Endothelial cell of umbilical vein (primary cell): Measurements from ENCODE around the gene SIRPA. TPM values are rescaled to one million over a fixed set of nuclear protein-coding genes. Genes with fewer than 3 reads are reported as not detected.

Source experiments
- BruUV-seq: library from RNA; stranded (reverse); fragments of 400-500 nt; replicated peaks from 2 replicates; lab custom pipeline; 2021; lab: Mats Ljungman, UMichigan
- CTCF ChIA-PET: fragments of 300-600, 350-600 bp; sonication (Branson Sonifier 250); formaldehyde crosslinking; loops from one replicate; lab custom pipeline; 2021; ENCODE audit warnings: antibody characterized with exemption, inconsistent platforms; lab: Charles Lee
- POLR2A ChIA-PET: fragments of 300-600, 350-600 bp; sonication (Branson Sonifier 250); formaldehyde crosslinking; loops from one replicate; lab custom pipeline; 2021; ENCODE audit warnings: antibody characterized with exemption, inconsistent platforms; lab: Charles Lee
- DNase-seq: peaks from one replicate; pipeline ENCODE4 v3.0.0-alpha.2; 2011; ENCODE audit warnings: low read depth, low spot score
- FAIRE-seq: peaks from 2 replicates; lab custom pipeline; 2011; peaks lifted over from hg19 to GRCh38; lab: Jason Lieb, UNC
- H2AFZ ChIP-seq: 2 replicates; pipeline ENCODE4 v1.6.0; 2012; ENCODE audit warnings: low read depth, low read length, control low read depth, inconsistent platforms
- H3K27ac ChIP-seq: 2 replicates; pipeline ENCODE4 v1.5.1; 2011; ENCODE audit warnings: low read depth, mild to moderate bottlenecking, control low read depth, low read length, moderate library complexity; ENCODE audit not compliant: insufficient read depth
- H3K27me3 ChIP-seq, 2 experiments: 2 replicates each; pipeline versions ENCODE4 v1.6.0 to v1.6.1; 2011; ENCODE audit warnings: low read length in 2 of 2, mixed read lengths in 1 of 2; ENCODE audit not compliant: control insufficient read depth in 2 of 2, insufficient read depth in 2 of 2
- H3K36me3 ChIP-seq, 2 experiments: 2 replicates in 1 of 2; 3 replicates in 1 of 2; pipeline ENCODE4 v1.5.1; 2011; ENCODE audit warnings: low read length in 2 of 2, mild to moderate bottlenecking in 1 of 2, moderate library complexity in 1 of 2; ENCODE audit not compliant: control insufficient read depth in 2 of 2, insufficient read depth in 2 of 2; ENCODE audit errors: extremely low read depth in 1 of 2
- H3K4me1 ChIP-seq: 3 replicates; pipeline ENCODE4 v1.5.1; 2011; ENCODE audit warnings: mild to moderate bottlenecking, low read length; ENCODE audit not compliant: control insufficient read depth, insufficient read depth; ENCODE audit errors: extremely low read depth
- H3K4me2 ChIP-seq: 2 replicates; pipeline ENCODE4 v1.6.1; 2011; ENCODE audit warnings: low read length, control low read depth, mixed read lengths; ENCODE audit not compliant: insufficient read depth
- H3K4me3 ChIP-seq, 3 experiments: fragments of 200-600 bp in 1 of 3; sonication (generic), shearing (Covaris generic) in 1 of 3; replicated peaks in 1 of 3; 2 replicates each; pipeline ENCODE4 v1.5.1; 2011 to 2016; ENCODE audit warnings: control low read depth in 3 of 3, low read length in 3 of 3, mild to moderate bottlenecking in 2 of 3, inconsistent platforms in 1 of 3, low read depth in 1 of 3, moderate library complexity in 1 of 3; ENCODE audit not compliant: insufficient read depth in 1 of 3
- H3K79me2 ChIP-seq: 2 replicates; pipeline ENCODE4 v1.6.0; 2012; ENCODE audit warnings: low read length, inconsistent platforms; ENCODE audit not compliant: control insufficient read depth, insufficient read depth
- H3K9ac ChIP-seq: replicated peaks from 2 replicates; pipeline ENCODE3; 2011; ENCODE audit warnings: low read length, control low read depth; ENCODE audit not compliant: insufficient read depth; ENCODE audit errors: extremely low read depth
- H3K9me1 ChIP-seq: replicated peaks from 3 replicates; pipeline ENCODE4 v1.6.0; 2011; ENCODE audit warnings: mild to moderate bottlenecking, low read length; ENCODE audit not compliant: control insufficient read depth, insufficient read depth; ENCODE audit errors: extremely low read depth
- H3K9me3 ChIP-seq: replicated peaks from 2 replicates; pipeline ENCODE4 v1.5.1; 2012; ENCODE audit warnings: low read length, inconsistent platforms; ENCODE audit not compliant: control insufficient read depth, insufficient read depth
- H4K20me1 ChIP-seq: replicated peaks from 2 replicates; pipeline ENCODE3; 2011; ENCODE audit warnings: mild to moderate bottlenecking, low read length; ENCODE audit not compliant: control insufficient read depth, insufficient read depth; ENCODE audit errors: extremely low read depth
- CTCF ChIP-seq, 2 donors: IDR thresholded peaks; 1 replicate in 1 of 2; 2 replicates in 1 of 2; pipeline ENCODE4 v1.5.1; 2011; ENCODE audit warnings: low read length in 2 of 2, mild to moderate bottlenecking in 2 of 2, moderate library complexity in 2 of 2, control low read depth in 1 of 2, inconsistent platforms in 1 of 2, low read depth in 1 of 2; ENCODE audit not compliant: insufficient read depth in 1 of 2; ENCODE audit errors: extremely low read depth in 1 of 2
- EZH2 ChIP-seq: IDR thresholded peaks from 2 replicates; pipeline ENCODE4 v1.6.1; 2012; ENCODE audit warnings: borderline replicate concordance, low read depth, mild to moderate bottlenecking, moderate library complexity, low read length, inconsistent platforms; ENCODE audit not compliant: severe bottlenecking
- FOS ChIP-seq: IDR thresholded peaks from 2 replicates; pipeline ENCODE4 v1.6.1; 2011; ENCODE audit warnings: mild to moderate bottlenecking, low read length, moderate library complexity, borderline replicate concordance; ENCODE audit not compliant: insufficient read depth
- GATA2 ChIP-seq: IDR thresholded peaks from 2 replicates; pipeline ENCODE4 v1.7.0; 2011; ENCODE audit warnings: low read depth, mild to moderate bottlenecking, moderate library complexity, mixed read lengths, low read length; ENCODE audit not compliant: insufficient read length, insufficient read depth
- JUN ChIP-seq: IDR thresholded peaks from 2 replicates; pipeline ENCODE4 v1.6.1; 2011; ENCODE audit warnings: borderline replicate concordance, low read depth; ENCODE audit not compliant: insufficient read length, insufficient read depth
- MAX ChIP-seq: IDR thresholded peaks from 2 replicates; pipeline ENCODE4 v1.6.1; 2011; ENCODE audit not compliant: insufficient read depth, insufficient read length
- MYC ChIP-seq: IDR thresholded peaks from one replicate; pipeline ENCODE4 v1.6.1; 2011; ENCODE audit warnings: mild to moderate bottlenecking, low read depth, low read length
- POLR2A ChIP-seq: IDR thresholded peaks from 2 replicates; pipeline ENCODE4 v1.6.1; 2012; ENCODE audit warnings: low read depth, mild to moderate bottlenecking, control low read depth, low read length
- POLR2AphosphoS5 ChIP-seq: IDR thresholded peaks from 2 replicates; pipeline ENCODE4 v1.6.1; 2012; ENCODE audit warnings: low read depth, mild to moderate bottlenecking, control low read depth, low read length, moderate library complexity; ENCODE audit not compliant: insufficient read depth
- dilution Hi-C: fragments of 300-500 bp; cut with MboI; formaldehyde crosslinking; loops from one replicate; pipeline ENCODE4 v1.15.0; 2019; ENCODE audit warnings: low sequenced_read_pairs; ENCODE audit not compliant: extremely low pct_ligation_motif_present
- intact Hi-C: fragments of 100-400 bp; cut with micrococcal nuclease; formaldehyde crosslinking; loops from one replicate; pipeline ENCODE4 v1.10.0; 2022
- polyA plus RNA-seq, 4 experiments: library from polyadenylated mRNA; depleted of rRNA in 3 of 4; stranded (reverse) in 3 of 4; unstranded in 1 of 4; fragments of >200 nt; gene quantifications; 2 replicates each; pipeline versions ENCODE4 v1.2.1 to v1.2.3, GENCODE V29; 2011 to 2012; ENCODE audit warnings: missing spikeins in 1 of 4
- total RNA-seq: library from RNA; stranded (reverse); gene quantifications from 2 replicates; pipeline ENCODE4 v1.2.3, GENCODE V29; 2021

The SIRPA gene
- total and polyA plus RNA-seq, 2 donors (not counting 3 experiments of a cell fraction or from before 2014, with no cell fraction given) = 29.9 to 59.2 TPM

DNA sequence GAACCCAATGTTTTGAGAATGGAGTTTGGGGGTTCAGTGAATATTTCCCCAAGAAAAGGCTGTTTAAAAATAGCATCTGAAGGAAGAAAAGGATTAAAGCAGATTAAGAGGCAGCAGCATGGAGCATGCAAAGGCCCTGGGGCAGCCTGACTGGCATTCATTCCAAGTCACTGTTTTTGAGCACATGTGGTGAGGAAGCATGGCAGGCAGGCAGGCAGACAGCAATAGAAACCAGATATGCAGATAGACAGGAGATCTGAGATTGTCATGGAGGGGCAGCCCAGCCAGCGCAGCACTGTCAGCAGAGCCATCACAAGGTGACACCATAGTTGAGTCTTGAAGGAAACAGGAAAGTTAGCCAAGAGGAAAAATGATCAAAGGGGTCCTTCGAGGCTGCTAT is 37.8 kb downstream of the SIRPA start:
- intact Hi-C loops (no loop called here), dilution Hi-C loops (no loop called here)
- Histone ChIP-seq H2AFZ (no peak overlapping the region), H4K20me1 (no peaks in the 10 kb centered on the region), H3K9ac (no peak overlapping the region), H3K27me3 (no peaks in the 10 kb centered on the region), H3K4me3 (no peak overlapping the region), H3K9me1 (no peaks in the 10 kb centered on the region), H3K36me3 (peaks cover 0 to 1% of the 10 kb centered on the region in 2 experiments), H3K27ac (no peak overlapping the region), H3K9me3 (no peaks in the 10 kb centered on the region), H3K79me2 (no peaks in the 10 kb centered on the region), H3K4me1 (no peaks in the 10 kb centered on the region), H3K4me2 (no peak overlapping the region)
- TF ChIP-seq JUN (no peak), GATA2 (no peak), FOS (no peak)
- POLR2A ChIA-PET = no interaction called here
- FAIRE-seq (no peak), DNase-seq (no peak)
- BruUV-seq = no TSS peak
- CTCF ChIA-PET = interaction anchor here (0.7 kb wide), 1 partner anchor 1276 kb away, joined by 3 read pairs; no protein-coding TSS in a partner anchor

DNA sequence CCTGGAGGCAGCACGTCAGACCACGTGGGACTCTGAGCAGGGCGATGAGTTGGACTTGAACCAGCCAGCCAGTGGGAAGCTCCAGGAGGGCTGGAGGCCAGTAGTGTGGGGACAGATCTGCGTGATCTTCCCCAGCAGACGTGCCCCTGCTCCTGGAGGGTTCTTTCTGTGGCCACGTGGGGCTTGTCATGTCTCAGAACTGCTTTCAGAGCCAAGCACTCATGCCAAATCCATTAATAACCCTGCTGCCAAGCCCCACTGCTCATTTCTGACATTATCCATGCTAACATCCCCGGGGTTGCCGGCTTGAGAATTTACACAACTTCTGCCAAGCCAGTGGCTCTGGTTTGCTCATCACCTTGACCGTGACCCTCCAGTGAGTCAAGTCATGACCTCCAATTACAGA is 38.3 kb downstream of the SIRPA start:
- Histone ChIP-seq H3K27ac (no peak overlapping the region), H3K9me1 (no peaks in the 10 kb centered on the region), H3K27me3 (no peaks in the 10 kb centered on the region), H4K20me1 (no peaks in the 10 kb centered on the region), H3K36me3 (peaks cover 0 to 3% of the 10 kb centered on the region in 2 experiments), H3K9ac (no peak overlapping the region), H3K4me3 (no peak overlapping the region), H3K9me3 (no peaks in the 10 kb centered on the region), H3K79me2 (no peaks in the 10 kb centered on the region), H2AFZ (no peak overlapping the region), H3K4me2 (no peak overlapping the region), H3K4me1 (no peaks in the 10 kb centered on the region)
- DNase-seq (no peak), FAIRE-seq (no peak)
- no peak for TF ChIP-seq JUN
- TF ChIP-seq MYC = no peak
- no peak for TF ChIP-seq EZH2
- no peak for TF ChIP-seq CTCF (IDR thresholded peaks at IDR 0.05; ENCODE audit: extremely low read depth in 1 of 2, insufficient read depth in 1 of 2, low read depth in 1 of 2, low read length in 2 of 2)
- no peak for TF ChIP-seq FOS
- no peak for TF ChIP-seq POLR2AphosphoS5
- TF ChIP-seq GATA2 = no peak
- TF ChIP-seq POLR2A = no peak
- TF ChIP-seq MAX = no peak
- dilution Hi-C loops (no loop called here), intact Hi-C loops (no loop called here)
- ChIA-PET POLR2A (no interaction called here), CTCF (interaction anchor here (0.7 kb wide), 1 partner anchor 1276 kb away, joined by 3 read pairs; no protein-coding TSS in a partner anchor)
- no TSS peak for BruUV-seq
